T47D (cell line): Measurements from ENCODE around the gene C9orf85.

Source experiments
- DNase-seq, 2 experiments: peaks; one replicate each; pipeline versions ENCODE4 v3.0.0 to v3.0.0-alpha.2; 2011 to 2012; ENCODE audit warnings: low read depth in 1 of 2, low spot score in 1 of 2
- JUND ChIP-seq: IDR thresholded peaks from 2 replicates; pipeline ENCODE4 v1.6.1; 2012; ENCODE audit warnings: low read depth
- in situ Hi-C: cut with HindIII; loops from 2 replicates; pipeline ENCODE4 v1.10.0; 2016; ENCODE audit warnings: low sequenced_read_pairs, low pct_unique_long_range_greater_than_20kb

The C9orf85 gene

DNA sequence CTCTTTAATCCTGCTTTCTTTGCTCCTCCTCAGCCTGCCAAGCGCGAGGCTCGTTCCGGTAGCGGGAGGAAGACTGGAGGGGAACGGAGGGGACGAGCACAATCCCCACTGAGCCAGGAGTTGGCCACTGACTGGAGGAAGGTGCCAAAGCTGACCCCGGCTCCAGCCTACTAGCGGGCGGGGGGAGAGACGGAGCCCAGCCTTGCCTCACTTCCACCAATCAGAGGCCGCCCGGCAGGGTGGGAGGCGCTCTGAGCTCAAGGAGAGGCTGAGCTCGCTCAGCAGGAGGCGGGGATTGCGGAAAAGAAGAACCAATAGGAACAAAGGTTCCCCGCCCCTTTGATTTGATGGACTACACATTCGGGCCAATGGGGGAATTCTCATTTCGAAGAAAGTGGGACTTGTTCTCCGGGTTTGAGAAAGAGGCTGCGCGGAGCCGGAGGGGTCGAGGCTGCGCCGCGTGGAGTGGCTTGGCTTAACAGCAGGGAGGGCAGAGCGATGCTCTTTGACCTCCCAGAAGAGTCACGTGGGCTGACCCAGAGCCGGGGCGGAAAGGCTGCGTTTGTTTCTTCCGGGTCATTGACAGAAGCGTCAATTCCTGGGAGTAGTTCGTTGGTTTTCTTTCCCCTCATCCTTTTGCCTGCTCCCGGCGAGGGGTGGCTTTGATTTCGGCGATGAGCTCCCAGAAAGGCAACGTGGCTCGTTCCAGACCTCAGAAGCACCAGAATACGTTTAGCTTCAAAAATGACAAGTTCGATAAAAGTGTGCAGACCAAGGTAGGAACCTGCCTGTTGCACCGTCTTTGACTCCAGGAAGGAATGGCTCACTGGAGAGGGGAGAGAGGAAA lies at the start of gene C9orf85, which contains the start of gene ABHD17B:
C9orf85 (plus strand) TSS at position 579 of the 847 bp plus-strand sequence; CDS start at position 675, 96 bp downstream.
ABHD17B (minus strand) TSS at position 133 of the 847 bp plus-strand sequence. CDS start 36,113 bp downstream, outside the sequence.
- peak; percentile 91 to 98 for DNase-seq
- in situ Hi-C loops, result no loop called here
- TF ChIP-seq JUND, result no peak

DNA sequence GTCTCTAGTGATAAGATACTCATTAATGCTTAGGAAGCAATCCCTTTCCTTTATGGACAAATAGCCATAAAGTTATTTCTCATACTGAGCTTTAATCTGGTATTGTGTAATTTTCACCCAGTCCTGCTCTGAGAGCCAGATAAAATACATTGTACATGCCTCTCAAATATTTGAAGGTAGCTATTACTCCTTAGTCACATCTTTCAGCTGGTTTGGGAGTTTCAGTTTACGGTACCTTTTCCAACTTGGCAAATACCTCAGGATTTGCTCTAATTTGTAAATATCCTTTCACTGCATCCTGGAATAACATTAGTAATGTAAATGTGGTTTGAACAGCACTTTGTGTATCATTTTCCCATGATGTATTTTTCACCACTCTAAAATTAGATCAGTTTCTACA lies 47.8 kb upstream of the C9orf85 start:
- no peak for TF ChIP-seq JUND
- no peak for DNase-seq
- in situ Hi-C loops, result no loop called here

GRCh38 chr9:71875345-71875744 lies 36.1 kb upstream of the C9orf85 start:
- TF ChIP-seq JUND, result no peak
- no peak for DNase-seq
- in situ Hi-C loops, result no loop called here

GRCh38 chr9:71876106-71876505 lies 35.3 kb upstream of the C9orf85 start:
- TF ChIP-seq JUND, result no peak
- in situ Hi-C loops, result no loop called here
- no peak for DNase-seq

GRCh38 chr9:71876829-71877228 lies 34.6 kb upstream of the C9orf85 start:
- no peak for TF ChIP-seq JUND
- DNase-seq, result no peak
- in situ Hi-C loops, result no loop called here

- TF ChIP-seq JUND, result no peak
- DNase-seq, result no peak
- in situ Hi-C loops, result no loop called here
Observed at GRCh38 chr9:71878327-71879274, 32.8 kb upstream of the C9orf85 start.

GRCh38 chr9:71879644-71880174 lies 31.7 kb upstream of the C9orf85 start:
- no peak for DNase-seq
- TF ChIP-seq JUND, result no peak
- in situ Hi-C loops, result no loop called here

DNA sequence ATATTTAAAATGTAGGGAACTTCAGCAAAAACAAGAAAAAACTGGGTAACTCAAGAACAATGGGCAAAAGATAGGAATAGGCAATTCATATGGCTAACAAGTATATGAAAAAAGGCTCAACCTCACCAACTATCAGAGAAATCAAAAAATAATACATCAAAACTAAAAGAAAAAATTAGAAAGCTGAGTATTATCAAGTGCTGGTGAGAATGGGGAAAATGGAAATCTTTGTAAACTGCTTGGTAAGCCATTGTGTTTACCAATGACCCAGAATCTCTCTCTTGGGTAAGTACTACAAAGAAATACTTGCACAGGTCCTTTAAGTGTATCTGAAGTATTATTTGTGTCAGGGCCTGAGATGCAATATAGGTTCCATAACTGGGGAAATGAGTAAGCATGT lies 27.4 kb upstream of the C9orf85 start:
- in situ Hi-C loops, result no loop called here
- TF ChIP-seq JUND, result no peak
- no peak for DNase-seq

- no peak for DNase-seq
- TF ChIP-seq JUND, result no peak
- in situ Hi-C loops, result no loop called here
Observed at GRCh38 chr9:71885467-71885866, 26.0 kb upstream of the C9orf85 start.

DNA sequence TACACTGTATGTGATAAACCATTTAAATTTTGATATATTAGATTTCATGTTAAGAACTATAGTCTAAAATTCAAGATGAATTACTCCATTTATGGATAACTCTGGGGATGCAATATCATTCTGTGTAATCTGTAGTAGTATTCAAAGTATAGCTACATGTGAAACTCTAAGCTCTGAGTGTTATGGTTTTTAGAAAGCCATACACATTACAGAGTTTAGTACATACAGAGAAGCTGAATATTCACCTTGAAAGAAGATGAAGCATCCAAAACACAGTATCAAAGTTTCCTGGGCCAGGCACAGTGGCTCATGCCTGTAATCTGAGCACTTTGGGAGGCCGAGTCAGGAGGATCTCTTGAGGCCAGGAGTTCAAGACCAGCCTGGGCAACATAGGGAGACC lies 25.4 kb upstream of the C9orf85 start:
- no peak for TF ChIP-seq JUND
- in situ Hi-C loops, result no loop called here
- DNase-seq, result no peak

GRCh38 chr9:71886541-71886940 lies 24.9 kb upstream of the C9orf85 start:
- in situ Hi-C loops, result no loop called here
- DNase-seq, result no peak
- TF ChIP-seq JUND, result no peak

DNA sequence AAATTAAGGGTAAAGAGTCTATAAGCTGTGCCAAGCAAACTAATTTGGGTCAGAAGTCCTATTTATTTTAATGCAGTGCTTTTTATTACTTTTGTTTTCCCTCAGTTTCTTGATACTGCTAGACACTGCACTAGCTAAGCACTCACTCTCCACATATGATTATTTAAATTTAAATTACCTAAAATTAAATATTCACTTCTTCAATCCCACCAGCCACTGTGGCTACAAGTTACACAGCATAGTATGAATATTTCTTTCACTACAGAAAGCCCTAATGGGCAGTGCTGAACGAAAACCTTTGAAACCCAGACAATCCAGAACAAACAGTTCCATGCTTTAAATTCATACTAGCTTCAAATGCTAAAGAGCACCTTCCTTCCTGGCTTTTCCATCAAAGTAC lies 24.1 kb upstream of the C9orf85 start:
- no peak for TF ChIP-seq JUND
- in situ Hi-C loops, result no loop called here
- no peak for DNase-seq

DNA sequence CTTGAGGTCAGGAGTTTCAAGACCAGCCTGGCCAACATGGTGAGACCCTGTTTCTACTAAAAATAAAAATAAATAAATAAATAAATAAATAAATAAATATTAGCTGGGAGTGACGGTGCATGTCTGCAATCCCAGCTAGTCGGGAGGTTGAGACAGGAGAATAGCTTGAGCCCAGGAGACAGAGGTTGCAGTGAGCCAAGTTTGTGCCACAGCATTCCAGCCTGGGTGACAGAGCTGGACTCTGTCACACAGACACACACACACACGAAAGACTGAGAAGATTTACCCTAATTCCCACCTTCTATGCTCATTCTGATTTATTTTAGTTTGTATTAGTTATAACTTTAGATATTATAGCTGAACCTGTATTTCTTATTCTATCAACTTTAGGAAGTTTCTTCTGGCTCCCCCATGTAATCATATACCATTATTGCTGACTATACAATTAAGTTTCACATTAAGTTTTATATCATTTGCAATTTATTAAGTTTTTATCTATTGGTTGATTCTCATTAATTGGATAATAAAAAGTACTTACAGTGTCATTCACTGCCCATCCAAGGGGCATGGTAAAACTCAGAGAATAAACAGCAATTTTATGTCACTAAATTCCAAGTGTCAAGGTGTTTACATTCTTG lies 21.3 kb upstream of the C9orf85 start:
- no peak for DNase-seq
- in situ Hi-C loops, result no loop called here
- no peak for TF ChIP-seq JUND
